ENCODE measurements around the gene POLDIP2.

The POLDIP2 gene

DNA sequence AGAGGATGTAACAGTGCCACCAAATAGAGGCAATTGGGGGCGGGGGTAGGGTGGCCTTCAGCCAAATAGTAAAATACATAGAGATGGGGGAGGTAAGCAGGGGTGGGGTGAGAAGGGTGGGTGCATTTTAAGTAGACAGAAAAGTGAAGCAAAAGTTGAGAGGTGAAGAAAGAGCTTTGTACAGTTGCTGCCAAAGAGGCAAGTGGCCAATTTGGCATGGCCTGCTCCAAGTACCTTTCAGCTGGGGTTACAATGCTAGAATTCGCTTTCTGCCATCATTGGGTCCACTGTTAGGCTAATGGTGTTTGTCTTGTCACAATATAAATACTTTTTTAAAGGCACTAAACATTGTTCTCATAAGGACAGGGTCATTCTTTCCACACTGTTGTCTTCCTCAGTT, 43.5 kb downstream of the POLDIP2 start:
- Histone ChIP-seq H3K79me2 (ENCODE audit: insufficient read depth, low read length) (peaks cover 3% of the 10 kb centered on the region), H3K9me3 (ENCODE audit: insufficient read depth, low read length, severe bottlenecking) (no peaks in the 10 kb centered on the region), H3K4me3 (ENCODE audit: low read depth in 1 of 2, low read length in 2 of 2) (no peak overlapping the region), H3K27ac (ENCODE audit: low read length) (no peak overlapping the region), H3K36me3 (ENCODE audit: insufficient read depth, low read length) (no peaks in the 10 kb centered on the region), H3K4me1 (ENCODE audit: insufficient read depth, low read length) (peaks cover 14% of the 10 kb centered on the region), H2AFZ (ENCODE audit: low read depth, low read length) (no peak overlapping the region), H3K9ac (ENCODE audit: low read depth, low read length) (no peak overlapping the region), H4K20me1 (ENCODE audit: insufficient read depth, low read length) (no peaks in the 10 kb centered on the region), H3K27me3 (ENCODE audit: insufficient read depth, low read length, poor library complexity) (peaks cover 11% of the 10 kb centered on the region), H3K4me2 (ENCODE audit: insufficient read depth, low read length) (no peak overlapping the region)
- no peak for TF ChIP-seq CTCF (IDR thresholded peaks at IDR 0.05; ENCODE audit: borderline replicate concordance, extremely low read depth, low read length, poor library complexity, severe bottlenecking)
- TF ChIP-seq EZH2 (IDR thresholded peaks at IDR 0.05; ENCODE audit: borderline replicate concordance, low read depth, low read length, severe bottlenecking) = no peak
- no peak for ATAC-seq (ENCODE audit: insufficient read depth, low read depth)
- no peak for DNase-seq

GRCh38 chr17:28306954-28307401, 50.3 kb downstream of the POLDIP2 start:
- Histone ChIP-seq H2AFZ (ENCODE audit: low read depth, low read length) (no peak overlapping the region), H3K9ac (ENCODE audit: low read depth, low read length) (no peak overlapping the region), H3K27ac (ENCODE audit: low read length) (no peak overlapping the region), H3K4me2 (ENCODE audit: insufficient read depth, low read length) (no peak overlapping the region), H3K27me3 (ENCODE audit: insufficient read depth, low read length, poor library complexity) (peaks cover 4% of the 10 kb centered on the region), H3K4me1 (ENCODE audit: insufficient read depth, low read length) (no peaks in the 10 kb centered on the region), H4K20me1 (ENCODE audit: insufficient read depth, low read length) (no peaks in the 10 kb centered on the region), H3K79me2 (ENCODE audit: insufficient read depth, low read length) (no peaks in the 10 kb centered on the region), H3K4me3 (ENCODE audit: low read depth in 1 of 2, low read length in 2 of 2) (no peak overlapping the region), H3K9me3 (ENCODE audit: insufficient read depth, low read length, severe bottlenecking) (no peaks in the 10 kb centered on the region), H3K36me3 (ENCODE audit: insufficient read depth, low read length) (no peaks in the 10 kb centered on the region)
- DNase-seq (no peak), ATAC-seq (ENCODE audit: insufficient read depth, low read depth) (no peak)
- TF ChIP-seq CTCF (IDR thresholded peaks at IDR 0.05; ENCODE audit: borderline replicate concordance, extremely low read depth, low read length, poor library complexity, severe bottlenecking) = no peak
- TF ChIP-seq EZH2 (IDR thresholded peaks at IDR 0.05; ENCODE audit: borderline replicate concordance, low read depth, low read length, severe bottlenecking) = no peak

GRCh38 chr17:28298449-28298848, 58.9 kb downstream of the POLDIP2 start:
- H3K27me3 ChIP-seq (ENCODE audit: insufficient read depth, low read length, poor library complexity) = peaks cover 6% of the 10 kb centered on the region
- no peaks in the 10 kb centered on the region for H3K36me3 ChIP-seq (ENCODE audit: insufficient read depth, low read length)
- no peak overlapping the region for H3K4me2 ChIP-seq (ENCODE audit: insufficient read depth, low read length)
- H3K9ac ChIP-seq (ENCODE audit: low read depth, low read length) = no peak overlapping the region
- no peak overlapping the region for H3K27ac ChIP-seq (ENCODE audit: low read length)
- TF ChIP-seq EZH2 (IDR thresholded peaks at IDR 0.05; ENCODE audit: borderline replicate concordance, low read depth, low read length, severe bottlenecking) (no peak), CTCF (IDR thresholded peaks at IDR 0.05; ENCODE audit: borderline replicate concordance, extremely low read depth, low read length, poor library complexity, severe bottlenecking) (no peak)
- no peak overlapping the region for H3K4me3 ChIP-seq (ENCODE audit: low read depth in 1 of 2, low read length in 2 of 2)
- H3K79me2 ChIP-seq (ENCODE audit: insufficient read depth, low read length) = no peaks in the 10 kb centered on the region
- H4K20me1 ChIP-seq (ENCODE audit: insufficient read depth, low read length) = no peaks in the 10 kb centered on the region
- ATAC-seq (ENCODE audit: insufficient read depth, low read depth) (no peak), DNase-seq (no peak)
- H2AFZ ChIP-seq (ENCODE audit: low read depth, low read length) = no peak overlapping the region
- H3K4me1 ChIP-seq (ENCODE audit: insufficient read depth, low read length) = no peaks in the 10 kb centered on the region
- no peaks in the 10 kb centered on the region for H3K9me3 ChIP-seq (ENCODE audit: insufficient read depth, low read length, severe bottlenecking)
